Ovary (tissue), 9 donors: ENCODE results near the gene SRPK3. TPM values are rescaled to one million over a fixed set of nuclear protein-coding genes. Genes with fewer than 3 reads are reported as not detected.

Experiments
- DNase-seq, 5 donors: peaks; one replicate each; pipeline ENCODE4 v3.0.0-alpha.2; 2019 to 2020
- H3K27ac ChIP-seq, 2 donors: fragments of 200-600 bp; one replicate each; pipeline versions ENCODE4 v1.5.1 to v1.8.0; 2019 to 2022
- H3K27me3 ChIP-seq: fragments of 200-600 bp; one replicate; pipeline ENCODE4 v1.8.0; 2022
- H3K36me3 ChIP-seq: fragments of 200-600 bp; sonication (generic); one replicate; pipeline ENCODE4 v1.5.1; 2019
- H3K4me1 ChIP-seq: one replicate; pipeline ENCODE4 v1.8.1; 2013; ENCODE audit warnings: mild to moderate bottlenecking, moderate library complexity; ENCODE audit not compliant: insufficient read depth
- H3K4me3 ChIP-seq: fragments of 200-600 bp; sonication (generic); one replicate; pipeline ENCODE4 v1.5.1; 2017
- H3K9me3 ChIP-seq, 2 donors: fragments of 200-600 bp in 1 of 2; sonication (generic) in 1 of 2; one replicate each; pipeline versions ENCODE4 v1.5.1 to v1.8.1; 2013 to 2019; ENCODE audit warnings: mild to moderate bottlenecking in 1 of 2, moderate library complexity in 1 of 2
- CTCF ChIP-seq, 3 donors: fragments of 450-650 bp in 2 of 3; fragments of 200-600 bp in 1 of 3; IDR thresholded peaks; one replicate each; pipeline versions ENCODE4 v1.5.1 to v1.8.0; 2016 to 2022; ENCODE audit warnings: antibody characterized with exemption in 3 of 3, mild to moderate bottlenecking in 1 of 3
- EP300 ChIP-seq: sonication (generic); formaldehyde crosslinking; IDR thresholded peaks from one replicate; pipeline ENCODE4 v1.6.1; 2017; ENCODE audit warnings: antibody characterized with exemption
- POLR2A ChIP-seq: fragments of 450-650 bp; IDR thresholded peaks from one replicate; pipeline ENCODE4 v1.6.1; 2017; ENCODE audit warnings: antibody characterized with exemption, mild to moderate bottlenecking, moderate library complexity
- WGBS, 3 donors: extraction: QIAGEN DNeasy Blood & Tissue Kit in 1 of 3; methylation state at CpG; one replicate each; pipeline versions ENCODE4 v1.1.5 to v1.1.7; 2013 to 2017; 5-methylcytosine and 5-hydroxymethylcytosine counted together
- intact Hi-C, 4 donors: fragments of 100-400 bp; cut with DNase I; formaldehyde crosslinking; loops; one replicate each; pipeline versions ENCODE4 v1.11.0 to v1.15.1; 2022 to 2023
- polyA plus RNA-seq, 2 donors: library from polyadenylated mRNA; stranded (reverse); fragments of 200-250 nt in 1 of 2; fragments of 350-450 nt in 1 of 2; fragmentation: Illumina TruSeq in 1 of 2; extraction: RNeasy Lipid Tissue Mini Kit (QIAGEN cat#74804) in 1 of 2; gene quantifications; one replicate each; pipeline ENCODE4 v1.2.3, GENCODE V29; 2013 to 2014
- total RNA-seq, 7 donors: library from RNA; depleted of rRNA in 2 of 7; stranded (reverse); fragments of >200 nt in 2 of 7; fragmentation: NEBNext Ultra II Directional in 3 of 7; extraction: Animal tissue kit (Norgen Biotek cat#: 25700) in 3 of 7; gene quantifications; one replicate each; pipeline versions ENCODE4 v1.1.0 to v1.2.4, GENCODE V29; 2016 to 2023
- donor health status: DM: no; HTN: no; CAD: no; lungs with moderate emphysema.
- donor health status: DM: no; HTN: no; CAD: no.
- donor health status: Bipolar disorder and iron deficiency.
- donor health status: DM: yes; HTN: yes; CAD: no.
- donor health status: DM: no; HTN: no; CAD: no.
- donor health status: DM: yes; HTN: yes; CAD: no.

Gene SRPK3
- total and polyA plus RNA-seq, 9 donors, result 0.25 to 2.1 (median 1.4) TPM

GRCh38 chrX:153827903-153828302 lies 47.1 kb downstream of the SRPK3 start:
- WGBS, 3 donors, result 67 to 75% (median 72%) methylated on average over 9 of the region's 9 CpGs
- H3K36me3 ChIP-seq, result no peaks in the 10 kb centered on the region
- H3K9me3 ChIP-seq, result no peaks in the 10 kb centered on the region
- H3K4me1 ChIP-seq, result no peaks in the 10 kb centered on the region
- DNase-seq, result no peak
- H3K27ac ChIP-seq, result no peak overlapping the region
- H3K4me3 ChIP-seq, result peak overlapping the region; percentile 14
- no peaks in the 10 kb centered on the region for H3K27me3 ChIP-seq
- intact Hi-C loops, result no loop called here
- TF ChIP-seq EP300 (no peak), CTCF (IDR thresholded peaks at IDR 0.05) (no peak), POLR2A (no peak)

GRCh38 chrX:153828308-153828707 lies 47.5 kb downstream of the SRPK3 start:
- Histone ChIP-seq H3K27me3 (no peaks in the 10 kb centered on the region), H3K36me3 (no peaks in the 10 kb centered on the region), H3K4me3 (peak overlapping the region; percentile 28), H3K4me1 (no peaks in the 10 kb centered on the region), H3K9me3 (no peaks in the 10 kb centered on the region), H3K27ac (no peak overlapping the region)
- DNase-seq, result no peak
- TF ChIP-seq POLR2A, result no peak
- WGBS, 3 donors, result 35 to 47% (median 41%) methylated on average over 13 to 17 of the region's 17 CpGs
- intact Hi-C loops, result no loop called here

GRCh38 chrX:153828723-153829548 lies 48.1 kb downstream of the SRPK3 start:
- H3K36me3 ChIP-seq, result no peaks in the 10 kb centered on the region
- H3K27me3 ChIP-seq, result no peaks in the 10 kb centered on the region
- TF ChIP-seq POLR2A, result no peak
- H3K4me3 ChIP-seq, result peak overlapping the region; percentile 28
- no peaks in the 10 kb centered on the region for H3K4me1 ChIP-seq
- H3K27ac ChIP-seq, result no peak overlapping the region
- H3K9me3 ChIP-seq, result no peaks in the 10 kb centered on the region
- intact Hi-C loops, result no loop called here
- DNase-seq, result no peak
- WGBS, 3 donors, result 14 to 24% (median 20%) methylated on average over 49 to 50 of the region's 50 CpGs

- Histone ChIP-seq H3K36me3 (no peaks in the 10 kb centered on the region), H3K27ac (no peak overlapping the region), H3K4me3 (peak overlapping the region; percentile 28), H3K4me1 (no peaks in the 10 kb centered on the region), H3K27me3 (no peaks in the 10 kb centered on the region), H3K9me3 (no peaks in the 10 kb centered on the region)
- no peak for DNase-seq
- 22 to 36% (median 24%) methylated on average over 24 to 27 of the region's 27 CpGs for WGBS, 3 donors
- intact Hi-C loops, result no loop called here
- TF ChIP-seq CTCF (IDR thresholded peaks at IDR 0.05), result no peak
- TF ChIP-seq EP300, result no peak
Measured at GRCh38 chrX:153829549-153829798, 48.6 kb downstream of the SRPK3 start.

GRCh38 chrX:153829799-153830639 lies 49.2 kb downstream of the SRPK3 start, which contains the start of gene PDZD4:
TSS of gene PDZD4 (minus strand) at chrX:153830544. CDS start at chrX:153830298, 246 bp downstream.
- Histone ChIP-seq H3K27ac (no peak within 1 kb of the TSS), H3K27me3 (no peaks in the 10 kb centered on the region), H3K36me3 (no peaks in the 10 kb centered on the region), H3K9me3 (no peaks in the 10 kb centered on the region), H3K4me3 (peak within 1 kb of the TSS; percentile 28), H3K4me1 (no peaks in the 10 kb centered on the region)
- no peak for DNase-seq
- intact Hi-C loops, result no loop called here
- 17 to 29% (median 21%) methylated on average over 66 to 94 of the region's 97 CpGs for WGBS, 3 donors
- no peak for TF ChIP-seq CTCF (IDR thresholded peaks at IDR 0.05)
- no peak for TF ChIP-seq EP300
